GM19328 (cell line): Measurements from ENCODE around the gene PPIL3.
"Not testable (repeated sequence)": the region's sequence is repeated elsewhere in the genome, so short reads cannot be mapped to it uniquely, and the experiment has no call there.

Experiments
- ATAC-seq: cut with Tn5 transposase; IDR thresholded peaks from one replicate; pipeline ENCODE4 v1.9.1; 2021; ENCODE audit warnings: mild to moderate bottlenecking, moderate library complexity; ENCODE audit not compliant: unreplicated experiment

Gene PPIL3

DNA sequence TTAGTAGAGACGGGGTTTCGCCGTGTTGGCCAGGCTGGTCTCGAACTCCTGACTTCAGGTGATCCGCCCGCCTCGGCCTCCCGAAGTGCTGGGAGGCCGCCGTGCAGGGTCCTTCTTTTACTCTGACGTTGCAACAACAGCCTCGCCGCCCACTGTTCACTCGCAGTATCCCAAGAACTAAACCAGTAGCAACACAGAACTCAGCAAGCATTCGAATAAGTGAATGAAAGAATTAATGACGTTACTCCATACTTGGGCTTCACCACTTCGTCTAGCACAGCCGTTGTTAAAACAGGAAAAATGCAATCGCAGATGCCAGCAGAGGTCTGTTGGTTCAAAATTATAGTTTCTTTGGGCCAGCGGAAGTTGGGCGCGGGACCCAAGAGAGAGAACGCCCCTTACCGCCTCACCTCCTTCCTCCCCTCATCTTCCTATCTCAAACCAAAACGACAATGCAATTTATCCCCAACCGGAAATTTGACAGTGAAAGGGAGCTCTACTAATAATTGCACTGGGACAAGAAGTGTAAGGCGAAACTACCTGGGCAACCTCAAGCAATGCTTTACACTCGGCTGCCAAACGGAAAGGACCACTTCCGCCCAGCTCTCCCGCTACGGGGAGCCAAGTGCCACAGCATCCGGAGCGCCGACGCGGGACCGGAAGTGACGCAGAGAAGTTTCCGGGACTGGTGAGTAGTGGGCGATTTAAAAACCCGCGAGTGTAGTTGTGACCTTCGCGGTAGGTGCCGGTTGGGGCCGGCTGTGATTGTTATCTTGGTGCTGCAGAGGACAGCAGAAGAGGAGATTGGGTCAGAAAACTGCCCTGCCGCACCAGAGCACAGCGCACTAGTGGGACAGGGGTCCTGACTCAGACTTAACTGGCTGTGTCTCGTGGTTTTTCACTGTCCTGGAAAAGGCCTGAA lies at the start of gene PPIL3, which contains the start of gene NIF3L1:
Gene PPIL3 (minus strand): TSS at position 374 of the 922 bp plus-strand sequence. CDS start 1,462 bp downstream, outside the sequence.
Gene NIF3L1 (plus strand): TSS at position 668 of the 922 bp plus-strand sequence. CDS start 2,573 bp downstream, outside the sequence.
- peak; percentile 88 for ATAC-seq

DNA sequence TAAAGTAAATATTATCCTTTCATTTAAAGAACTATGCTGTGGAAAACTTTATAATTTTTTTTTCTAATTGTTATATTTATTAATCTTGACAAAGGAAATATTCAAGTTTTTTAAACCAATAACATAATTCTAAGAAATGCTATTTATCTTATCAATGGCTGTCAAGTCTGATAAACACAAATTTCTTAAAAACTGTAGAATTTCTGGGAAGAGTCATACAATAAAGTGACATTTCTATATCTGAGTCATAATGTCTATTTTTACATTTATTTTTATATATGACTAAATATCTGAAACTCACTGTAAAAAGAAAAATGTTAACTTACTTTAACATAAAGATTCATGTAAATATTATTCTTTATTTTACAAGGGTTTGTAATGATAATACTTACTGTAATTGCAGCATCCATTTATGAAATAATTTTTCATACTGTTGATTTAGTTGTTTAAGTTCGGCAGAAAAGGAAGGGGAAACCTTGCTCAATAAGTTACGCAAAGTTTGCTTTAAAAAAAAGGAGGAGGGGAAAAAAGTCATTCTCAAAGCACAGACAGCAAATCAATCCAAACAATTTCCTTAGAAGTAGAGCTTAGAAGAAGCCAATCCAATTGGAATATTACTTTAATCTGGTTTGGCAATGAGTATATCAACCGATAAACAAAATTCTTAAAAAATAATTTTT lies 42.2 kb upstream of the PPIL3 start:
- no peak for ATAC-seq

DNA sequence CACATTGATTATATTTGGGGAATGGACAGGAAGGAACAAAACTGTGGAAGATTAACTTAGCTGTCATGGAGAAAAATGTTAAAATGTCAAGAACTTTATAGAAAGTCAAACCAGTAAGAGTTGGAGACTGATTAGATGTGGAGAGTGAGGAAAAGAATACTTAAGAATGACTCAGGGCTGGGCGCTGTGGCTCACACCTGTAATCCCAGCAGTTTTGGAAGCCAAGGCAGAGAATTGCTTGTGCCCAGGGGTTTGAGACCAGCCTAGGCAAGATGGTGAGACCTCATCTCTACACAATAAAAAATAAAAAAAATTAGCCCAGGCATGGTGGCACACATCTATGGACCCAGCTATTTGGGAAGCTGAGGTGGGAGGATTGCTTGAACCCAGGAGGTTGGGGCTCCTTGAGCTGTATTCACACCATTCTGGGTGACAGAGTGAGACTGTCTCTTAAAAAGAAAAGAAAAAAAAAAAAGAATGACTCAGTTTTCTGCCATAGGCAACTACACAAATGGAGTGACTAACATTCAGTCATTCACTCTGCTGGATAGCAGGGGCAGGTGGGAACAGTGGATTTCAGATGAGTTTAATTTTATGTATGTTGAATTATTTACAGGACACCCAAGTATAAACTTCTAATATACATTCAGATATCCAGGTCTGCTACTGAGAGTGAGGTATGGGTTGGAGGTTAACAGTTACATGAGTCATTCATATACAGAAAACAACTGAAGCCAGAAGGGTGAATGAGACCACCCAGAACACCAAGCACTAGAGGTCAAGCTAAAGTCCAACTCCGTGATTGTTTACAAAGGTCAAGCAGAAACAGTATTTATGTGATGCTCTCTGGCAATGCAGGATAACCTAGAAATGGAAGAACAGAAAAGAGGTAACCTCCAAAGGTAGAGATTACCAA lies 40.7 kb upstream of the PPIL3 start:
- no peak for ATAC-seq

DNA sequence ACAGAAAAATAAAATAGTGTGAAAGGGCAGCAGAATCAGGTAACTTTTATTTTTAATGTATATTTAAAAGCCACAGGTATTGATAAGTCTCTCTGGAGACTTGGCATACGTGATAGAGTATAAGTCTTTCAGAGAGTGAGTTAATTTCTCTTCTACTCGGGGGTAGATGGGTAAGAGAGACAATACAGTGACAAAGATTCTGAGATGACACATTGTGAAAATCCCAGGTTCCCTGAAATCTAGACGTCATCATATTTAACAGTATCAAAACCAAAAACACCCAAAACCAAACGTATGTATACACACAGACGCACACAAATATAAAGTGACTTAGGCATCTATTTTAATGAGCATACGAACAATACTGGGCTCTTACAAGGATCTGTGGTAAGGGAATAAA lies 33.6 kb upstream of the PPIL3 start:
- ATAC-seq = no peak

DNA sequence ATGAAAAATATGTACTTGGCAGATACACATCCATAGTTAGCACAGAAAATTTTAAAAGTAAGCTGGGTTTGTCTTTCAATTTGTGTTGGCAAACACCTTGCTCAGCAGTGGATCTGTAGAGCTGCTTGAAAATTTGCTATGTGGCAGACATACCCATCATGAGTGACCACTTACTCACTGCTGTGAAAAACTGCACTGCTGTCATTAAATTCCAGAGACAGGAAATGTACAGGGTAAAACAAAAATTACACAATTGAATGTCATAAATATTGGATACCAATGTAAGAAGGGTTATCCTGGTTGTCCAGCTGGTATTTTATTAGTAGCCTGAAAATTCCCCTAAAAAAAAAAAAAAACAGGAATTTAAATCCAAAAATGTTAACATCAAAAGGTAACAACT lies 24.8 kb upstream of the PPIL3 start:
- ATAC-seq = no peak

DNA sequence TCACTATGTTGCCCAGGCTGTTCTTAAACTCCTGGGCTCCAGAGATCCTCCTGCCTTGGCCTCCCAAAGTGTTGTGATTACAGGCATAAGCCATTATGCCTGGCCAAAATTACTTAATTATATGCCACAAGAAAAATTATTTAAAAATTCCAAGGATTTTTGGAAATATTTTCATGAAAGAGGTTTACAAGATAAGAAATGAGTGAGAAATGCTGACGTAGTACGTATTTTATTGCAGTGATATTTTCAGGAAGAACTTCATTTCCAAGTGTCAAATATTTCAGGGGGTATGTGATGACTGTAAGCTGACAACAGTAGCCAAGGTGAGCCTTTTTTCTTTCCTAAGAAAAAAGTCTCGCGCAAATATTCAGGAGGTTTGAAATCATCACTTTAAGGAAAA lies 21.1 kb upstream of the PPIL3 start:
- no peak for ATAC-seq

DNA sequence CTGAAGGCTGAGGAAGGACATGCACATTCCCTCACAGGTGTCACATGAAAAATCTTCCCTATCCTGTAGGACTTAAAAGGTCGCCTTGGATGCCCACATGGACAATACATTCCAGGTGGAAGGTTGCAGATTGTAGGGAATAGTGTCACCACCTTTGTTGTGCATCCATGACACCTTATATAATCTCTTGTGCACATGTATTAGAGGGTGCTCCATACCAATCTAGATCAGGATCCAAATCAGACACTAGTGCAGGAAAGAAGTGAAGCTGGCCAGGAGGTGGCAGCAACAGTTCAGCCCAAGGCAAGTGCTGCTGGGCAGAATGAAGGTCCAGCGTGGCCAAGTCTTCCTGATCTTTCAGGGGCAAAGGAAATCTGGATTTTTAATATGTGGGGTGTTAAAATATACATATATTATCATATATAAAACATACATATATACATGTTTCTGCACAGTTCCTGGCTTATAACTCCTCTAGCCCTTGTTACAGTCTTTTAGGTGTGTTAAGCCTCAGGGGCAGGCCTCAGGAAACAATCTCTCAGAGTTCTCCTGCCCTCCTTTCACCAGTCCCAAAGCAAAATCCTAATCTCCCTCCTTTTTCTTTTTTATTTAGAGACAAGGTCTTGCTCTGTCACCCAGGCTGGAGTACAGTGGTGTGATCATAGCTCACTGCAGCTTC lies 16.9 kb upstream of the PPIL3 start:
- ATAC-seq = no peak

DNA sequence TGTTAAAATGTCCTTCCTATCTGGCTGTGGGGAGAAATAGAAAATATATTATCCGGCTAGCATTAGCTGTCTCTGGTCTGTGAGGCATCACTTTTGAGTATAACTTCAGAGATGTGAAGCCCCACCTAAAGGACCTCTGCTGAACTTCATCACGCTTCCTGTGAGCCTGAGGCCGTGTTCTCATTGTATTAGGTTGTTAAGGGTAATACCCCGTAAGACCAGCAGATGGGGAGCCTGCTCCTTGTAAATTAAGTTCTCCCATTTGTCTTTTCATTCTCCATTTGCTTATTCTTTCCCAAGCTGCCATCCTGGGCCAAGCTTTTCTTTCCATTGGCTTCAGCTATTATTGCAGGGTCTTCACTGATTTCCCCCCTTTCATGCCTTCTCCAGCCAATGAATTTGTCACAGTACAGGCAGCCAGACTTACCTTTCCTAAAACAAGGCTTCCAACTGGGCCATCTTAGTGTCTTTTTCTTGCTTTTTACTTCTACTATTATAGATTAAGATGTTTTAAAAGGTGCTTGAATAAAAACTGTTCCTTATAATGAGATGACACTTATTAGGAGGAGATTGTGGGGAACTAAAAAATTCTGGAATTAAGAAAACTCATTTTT lies 12.7 kb upstream of the PPIL3 start:
- ATAC-seq = peak; percentile 95

DNA sequence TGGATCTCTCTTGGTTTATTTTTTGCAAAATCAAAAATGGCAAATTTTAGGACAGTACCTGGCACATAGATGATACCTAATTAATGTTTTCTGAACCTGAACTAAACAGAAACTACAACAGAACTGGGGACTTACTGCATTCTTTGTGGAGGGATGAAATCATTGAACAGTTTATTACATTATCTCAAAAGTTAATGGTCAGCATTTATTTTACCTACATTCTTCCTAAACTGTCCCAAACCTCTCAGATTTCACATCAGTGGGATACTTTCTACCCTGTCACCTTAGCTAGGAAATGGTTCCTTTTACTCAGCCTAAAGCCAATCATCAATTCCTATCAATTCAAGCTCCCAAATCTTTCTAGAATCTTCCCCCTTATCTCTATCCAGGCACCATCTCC lies 10.6 kb upstream of the PPIL3 start:
- no peak for ATAC-seq

DNA sequence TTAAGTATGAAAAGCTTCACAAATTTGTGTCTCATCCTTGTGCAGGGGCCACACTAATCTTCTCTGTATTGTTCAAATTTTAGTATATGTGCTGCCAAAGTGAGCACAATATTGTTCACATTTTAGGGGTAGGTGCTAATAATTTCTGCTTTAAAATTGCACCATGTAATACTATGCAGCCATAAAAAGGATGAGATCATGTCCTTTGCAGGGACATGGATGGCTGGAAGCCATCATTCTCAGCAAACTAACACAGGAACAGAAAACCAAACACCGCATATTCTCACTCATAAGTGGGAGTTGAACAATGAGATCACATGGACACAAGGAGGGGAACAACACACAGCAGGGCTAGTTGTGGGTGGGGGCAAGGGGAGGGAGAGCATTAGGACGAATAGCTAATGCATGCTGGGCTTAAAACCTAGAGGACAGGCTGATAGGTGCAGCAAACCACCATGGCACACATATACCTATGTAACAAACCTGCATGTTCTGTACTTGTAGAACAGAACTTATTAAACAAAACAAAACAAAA lies 7.1 kb downstream of the PPIL3 start:
- ATAC-seq = not testable (repeated sequence)

DNA sequence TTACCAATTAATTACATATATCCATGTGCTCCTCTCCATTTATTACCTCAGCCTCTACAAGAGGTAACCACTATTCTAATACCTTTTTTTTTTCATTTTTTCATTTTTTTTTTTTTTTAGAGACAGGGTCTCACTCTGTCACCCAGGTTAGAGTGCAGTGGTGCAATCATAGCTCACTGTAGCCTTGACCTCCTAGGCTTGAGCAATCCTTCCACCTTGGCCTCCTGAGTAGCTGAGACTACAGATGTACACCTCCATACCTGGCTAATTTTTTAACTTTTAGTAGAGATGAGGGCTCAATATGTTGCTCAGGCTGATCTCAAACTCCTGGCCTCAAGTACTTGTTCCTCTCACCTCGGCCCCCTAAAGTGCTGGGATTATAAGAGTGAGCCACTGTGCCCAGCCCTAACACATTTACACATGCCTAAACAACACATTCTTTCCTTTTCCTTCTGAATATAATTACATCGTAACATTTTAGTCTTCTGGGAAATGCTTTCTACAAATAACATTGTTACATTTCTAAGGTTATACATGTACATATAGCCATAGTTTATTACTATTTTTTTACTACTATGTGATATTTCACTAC lies 10.5 kb downstream of the PPIL3 start:
- ATAC-seq = no peak

DNA sequence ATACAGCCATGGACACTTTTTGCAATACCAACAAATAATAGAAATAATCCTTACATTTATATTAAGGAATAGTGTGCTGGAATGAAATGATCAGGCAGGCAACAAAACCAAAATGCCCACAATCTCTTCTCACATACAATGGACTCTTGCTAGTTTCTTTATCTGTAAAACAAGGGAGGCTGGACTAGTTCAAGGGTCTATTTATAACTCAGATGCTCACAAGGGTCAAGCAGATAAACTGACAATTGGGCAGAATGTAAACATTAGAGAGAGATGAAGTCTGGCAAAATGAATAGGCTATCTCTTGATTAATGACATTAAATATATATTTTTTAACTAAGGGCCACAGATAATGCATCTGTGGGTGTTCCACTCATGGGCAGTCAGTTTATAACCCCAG lies 11.4 kb downstream of the PPIL3 start:
- ATAC-seq = no peak

DNA sequence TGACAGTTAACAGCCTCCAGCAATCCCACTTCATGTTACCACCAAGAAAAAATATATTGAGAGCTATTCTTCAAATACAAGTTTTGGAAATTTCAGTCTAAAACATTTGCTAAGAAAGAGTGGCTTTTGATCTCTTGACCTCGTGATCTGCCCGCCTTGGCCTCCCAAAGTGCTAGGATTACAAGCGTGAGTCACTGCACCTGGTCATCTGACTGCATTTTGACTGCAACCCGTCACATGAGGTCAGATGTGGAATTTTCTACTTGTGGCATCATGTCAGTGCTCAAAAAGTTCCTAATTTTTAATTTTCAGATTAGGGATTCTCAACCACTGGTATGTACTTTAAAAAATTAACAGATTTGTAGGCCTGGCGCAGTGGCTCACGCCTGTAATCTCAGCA lies 15.3 kb downstream of the PPIL3 start:
- ATAC-seq = no peak

DNA sequence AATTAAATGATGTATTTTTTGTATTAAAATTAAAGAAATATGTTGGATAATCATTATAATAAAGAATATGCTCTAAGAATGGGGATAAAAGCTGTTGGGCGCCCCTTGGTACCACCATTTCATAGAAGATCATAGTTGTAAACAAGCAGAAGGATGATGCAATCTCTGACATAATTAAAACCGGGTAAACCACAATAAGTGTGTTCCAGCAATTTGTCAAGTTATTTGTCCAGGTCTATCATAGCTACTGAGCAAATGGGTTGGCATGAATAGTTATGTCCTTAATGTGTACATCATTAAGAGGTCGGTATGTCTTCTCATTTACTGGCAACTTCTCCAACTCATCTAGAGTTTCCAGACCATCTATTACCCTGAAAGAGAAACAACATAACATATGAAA lies 17.7 kb downstream of the PPIL3 start:
- ATAC-seq = no peak

DNA sequence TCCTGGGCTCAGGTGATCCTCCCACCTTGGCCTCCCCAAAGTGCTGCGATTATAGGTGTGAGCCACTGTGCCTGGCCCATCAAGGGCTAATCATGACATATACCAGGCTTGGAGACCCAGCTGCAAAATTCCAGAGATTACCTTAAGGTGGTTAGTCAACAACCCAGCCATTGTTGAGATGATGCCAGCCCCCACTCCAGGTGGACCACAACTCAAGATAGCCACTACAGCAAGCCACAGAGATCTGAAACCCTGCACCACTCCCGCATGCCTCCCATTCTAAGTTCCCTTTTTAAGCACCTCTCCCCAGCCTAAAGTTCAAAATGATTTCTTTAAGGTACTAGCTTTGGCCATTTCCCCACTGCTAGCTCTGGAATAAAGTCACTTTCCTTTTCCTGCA lies 19.9 kb downstream of the PPIL3 start:
- ATAC-seq = no peak

DNA sequence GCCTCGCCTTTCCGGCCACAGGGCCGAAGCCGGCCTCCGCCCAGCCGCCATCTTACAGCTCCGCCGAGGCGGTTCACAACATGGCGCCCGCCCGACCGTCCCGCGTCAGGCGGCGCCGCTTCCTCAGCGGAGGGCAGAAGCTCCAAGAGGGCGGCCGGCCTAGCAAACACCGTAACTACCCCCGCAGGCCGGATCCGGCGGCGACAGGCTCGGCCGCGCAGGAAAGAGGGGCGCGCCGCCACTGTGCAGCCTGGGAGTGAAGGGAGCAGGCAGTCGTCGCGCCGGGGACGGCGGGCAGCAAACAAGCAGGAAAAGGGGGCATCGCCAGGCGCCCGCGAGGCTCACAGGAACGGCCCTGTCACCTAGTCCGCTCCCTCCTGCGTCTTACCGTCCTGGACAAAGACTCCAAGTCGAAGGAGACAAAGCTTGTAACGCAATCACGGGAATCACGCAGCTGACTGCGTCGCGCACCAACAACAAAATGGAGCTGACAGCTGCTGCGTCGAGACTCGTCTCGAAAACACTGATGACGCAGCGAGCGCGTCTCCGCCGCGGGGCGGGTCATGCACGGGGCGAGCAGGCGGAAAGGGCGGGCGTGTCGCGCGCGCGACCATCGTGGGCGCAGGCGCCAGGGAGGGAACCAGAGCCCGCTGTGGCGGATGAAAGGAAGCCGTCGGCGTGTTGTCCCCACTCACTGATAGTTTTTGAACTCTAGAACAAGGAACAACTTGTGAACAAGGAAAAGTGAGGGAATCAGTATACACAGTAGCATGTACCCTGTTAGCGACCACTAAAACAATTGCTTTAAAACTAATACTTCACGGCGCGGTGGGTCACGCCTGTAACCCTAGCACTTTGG lies 24.5 kb downstream of the PPIL3 start, which contains the start of gene CLK1:
Gene CLK1 (minus strand): TSS at position 483 of the 859 bp plus-strand sequence. CDS start 2,796 bp downstream, outside the sequence.
- peak; percentile 82 for ATAC-seq

DNA sequence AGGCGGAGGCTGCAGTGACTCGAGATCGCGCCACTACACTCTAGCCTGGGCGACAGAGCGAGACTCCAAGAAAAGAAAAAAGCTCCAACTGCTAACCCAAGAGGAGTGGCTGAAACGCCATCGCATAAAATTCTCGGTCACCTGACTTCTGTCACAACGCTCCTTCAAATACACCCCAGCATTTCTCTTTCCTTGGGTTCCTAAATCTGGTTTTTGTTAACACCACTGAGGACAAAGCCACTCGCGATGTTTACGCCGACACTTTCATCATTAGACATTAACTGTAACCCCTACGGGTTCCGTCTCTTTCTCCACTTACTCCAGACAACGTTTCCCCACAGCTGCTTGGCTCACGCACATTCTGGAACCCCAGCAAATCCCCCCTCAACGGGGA lies 25.1 kb downstream of the PPIL3 start:
- peak; percentile 1 for ATAC-seq

DNA sequence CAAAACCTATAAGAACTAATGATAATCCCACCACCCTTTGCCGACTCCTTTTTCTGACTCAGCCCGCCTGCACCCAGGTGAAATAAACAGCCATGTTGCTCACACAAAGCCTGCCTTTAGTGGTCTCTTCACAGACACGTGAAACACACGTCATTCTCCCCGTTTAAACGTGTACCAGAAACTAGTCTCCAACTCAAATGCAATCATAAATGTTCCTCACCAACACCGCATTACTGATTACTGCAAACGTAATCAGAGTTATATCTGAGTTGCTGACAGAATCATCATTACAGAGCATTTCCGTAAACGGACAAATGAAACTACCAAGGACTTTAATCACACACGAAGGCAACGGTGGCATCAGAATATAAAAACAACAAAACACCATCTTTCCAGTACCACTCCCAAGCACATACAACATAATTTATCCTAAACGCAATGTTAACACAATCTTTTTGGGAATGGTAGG lies 26.3 kb downstream of the PPIL3 start:
- ATAC-seq = no peak
